ENCODE measurements around the gene LYPD6. TPM values are rescaled to one million over a fixed set of nuclear protein-coding genes. Genes with fewer than 3 reads are reported as not detected.
A peak's percentile ranks its signal among the peaks of the same experiment; 100 is the strongest.

LYPD6 gene
- total and polyA plus RNA-seq, 2 donors: 2.4 to 16.9 TPM

GRCh38 chr2:149463328-149464002 lies 133.1 kb downstream of the LYPD6 start:
- Histone ChIP-seq H3K36me3 (ENCODE audit: insufficient read depth) (no peaks in the 10 kb centered on the region), H3K27ac (ENCODE audit: low read depth) (no peak overlapping the region), H3K4me1 (ENCODE audit: insufficient read depth) (no peaks in the 10 kb centered on the region), H3K4me3 (ENCODE audit: low read depth, low read length) (no peak overlapping the region)
- 40% methylated on average over 2 of the region's 2 CpGs for WGBS
- no peak for DNase-seq (ENCODE audit: extremely low spot score)

- H3K27ac ChIP-seq (ENCODE audit: low read depth): no peak overlapping the region
- no peak overlapping the region for H3K4me3 ChIP-seq (ENCODE audit: low read depth, low read length)
- no peaks in the 10 kb centered on the region for H3K4me1 ChIP-seq (ENCODE audit: insufficient read depth)
- no peaks in the 10 kb centered on the region for H3K36me3 ChIP-seq (ENCODE audit: insufficient read depth)
- 95% methylated on average over 7 of the region's 7 CpGs for WGBS
- no peak for DNase-seq (ENCODE audit: extremely low spot score)
Measured at GRCh38 chr2:149464396-149464795, 134.0 kb downstream of the LYPD6 start.

- H3K27ac ChIP-seq (ENCODE audit: low read depth): no peak overlapping the region
- no peaks in the 10 kb centered on the region for H3K4me1 ChIP-seq (ENCODE audit: insufficient read depth)
- DNase-seq (ENCODE audit: extremely low spot score): no peak
- no peak overlapping the region for H3K4me3 ChIP-seq (ENCODE audit: low read depth, low read length)
- H3K36me3 ChIP-seq (ENCODE audit: insufficient read depth): no peaks in the 10 kb centered on the region
- WGBS: 57% methylated on average over 2 of the region's 2 CpGs
Measured at GRCh38 chr2:149465873-149466272, 135.5 kb downstream of the LYPD6 start.

GRCh38 chr2:149466635-149467034 lies 136.2 kb downstream of the LYPD6 start:
- Histone ChIP-seq H3K36me3 (ENCODE audit: insufficient read depth) (no peaks in the 10 kb centered on the region), H3K27ac (ENCODE audit: low read depth) (no peak overlapping the region), H3K4me1 (ENCODE audit: insufficient read depth) (no peaks in the 10 kb centered on the region), H3K4me3 (ENCODE audit: low read depth, low read length) (no peak overlapping the region)
- DNase-seq (ENCODE audit: extremely low spot score): peak; percentile 75
- WGBS: 9% methylated on average over 3 of the region's 3 CpGs

GRCh38 chr2:149467436-149467835 lies 137.0 kb downstream of the LYPD6 start:
- Histone ChIP-seq H3K4me3 (ENCODE audit: low read depth, low read length) (no peak overlapping the region), H3K27ac (ENCODE audit: low read depth) (no peak overlapping the region), H3K36me3 (ENCODE audit: insufficient read depth) (no peaks in the 10 kb centered on the region), H3K4me1 (ENCODE audit: insufficient read depth) (no peaks in the 10 kb centered on the region)
- 55% methylated on average over 2 of the region's 2 CpGs for WGBS
- no peak for DNase-seq (ENCODE audit: extremely low spot score)

- WGBS: 66% methylated on average over 4 of the region's 4 CpGs
- Histone ChIP-seq H3K36me3 (ENCODE audit: insufficient read depth) (no peaks in the 10 kb centered on the region), H3K4me1 (ENCODE audit: insufficient read depth) (no peaks in the 10 kb centered on the region), H3K27ac (ENCODE audit: low read depth) (no peak overlapping the region), H3K4me3 (ENCODE audit: low read depth, low read length) (no peak overlapping the region)
- no peak for DNase-seq (ENCODE audit: extremely low spot score)
Measured at GRCh38 chr2:149468636-149469035, 138.2 kb downstream of the LYPD6 start.

GRCh38 chr2:149470046-149470445 lies 139.7 kb downstream of the LYPD6 start:
- no peaks in the 10 kb centered on the region for H3K4me1 ChIP-seq (ENCODE audit: insufficient read depth)
- no peak overlapping the region for H3K27ac ChIP-seq (ENCODE audit: low read depth)
- 96% methylated on average over 7 of the region's 7 CpGs for WGBS
- no peak overlapping the region for H3K4me3 ChIP-seq (ENCODE audit: low read depth, low read length)
- H3K36me3 ChIP-seq (ENCODE audit: insufficient read depth): no peaks in the 10 kb centered on the region
- DNase-seq (ENCODE audit: extremely low spot score): no peak

GRCh38 chr2:149472413-149472812 lies 142.0 kb downstream of the LYPD6 start:
- H3K4me1 ChIP-seq (ENCODE audit: insufficient read depth): no peaks in the 10 kb centered on the region
- H3K36me3 ChIP-seq (ENCODE audit: insufficient read depth): no peaks in the 10 kb centered on the region
- no peak overlapping the region for H3K27ac ChIP-seq (ENCODE audit: low read depth)
- H3K4me3 ChIP-seq (ENCODE audit: low read depth, low read length): no peak overlapping the region
- 87% methylated on average over 2 of the region's 2 CpGs for whole genome bisulfite sequencing
- DNase-seq (ENCODE audit: extremely low spot score): no peak

GRCh38 chr2:149473068-149473467 lies 142.7 kb downstream of the LYPD6 start:
- H3K36me3 ChIP-seq (ENCODE audit: insufficient read depth): no peaks in the 10 kb centered on the region
- H3K27ac ChIP-seq (ENCODE audit: low read depth): no peak overlapping the region
- H3K4me3 ChIP-seq (ENCODE audit: low read depth, low read length): no peak overlapping the region
- DNase-seq (ENCODE audit: extremely low spot score): no peak
- 97% methylated on average over 1 of the region's 1 CpG for WGBS
- no peaks in the 10 kb centered on the region for H3K4me1 ChIP-seq (ENCODE audit: insufficient read depth)

- Histone ChIP-seq H3K27ac (ENCODE audit: low read depth) (no peak overlapping the region), H3K4me3 (ENCODE audit: low read depth, low read length) (no peak overlapping the region), H3K36me3 (ENCODE audit: insufficient read depth) (no peaks in the 10 kb centered on the region), H3K4me1 (ENCODE audit: insufficient read depth) (no peaks in the 10 kb centered on the region)
- DNase-seq (ENCODE audit: extremely low spot score): no peak
Measured at GRCh38 chr2:149473521-149473920, 143.1 kb downstream of the LYPD6 start.

GRCh38 chr2:149483004-149483605 lies 152.7 kb downstream of the LYPD6 start:
- H3K27ac ChIP-seq (ENCODE audit: low read depth): no peak overlapping the region
- H3K36me3 ChIP-seq (ENCODE audit: insufficient read depth): no peaks in the 10 kb centered on the region
- 78% methylated on average over 4 of the region's 4 CpGs for WGBS
- H3K4me1 ChIP-seq (ENCODE audit: insufficient read depth): no peaks in the 10 kb centered on the region
- H3K4me3 ChIP-seq (ENCODE audit: low read depth, low read length): no peak overlapping the region
- DNase-seq (ENCODE audit: extremely low spot score): no peak

- no peak for DNase-seq (ENCODE audit: extremely low spot score)
- no peaks in the 10 kb centered on the region for H3K36me3 ChIP-seq (ENCODE audit: insufficient read depth)
- no peak overlapping the region for H3K4me3 ChIP-seq (ENCODE audit: low read depth, low read length)
- no peaks in the 10 kb centered on the region for H3K4me1 ChIP-seq (ENCODE audit: insufficient read depth)
- no peak overlapping the region for H3K27ac ChIP-seq (ENCODE audit: low read depth)
- 74% methylated on average over 3 of the region's 3 CpGs for WGBS
Measured at GRCh38 chr2:149486664-149487063, 156.3 kb downstream of the LYPD6 start.

- H3K27ac ChIP-seq (ENCODE audit: low read depth): no peak overlapping the region
- H3K4me3 ChIP-seq (ENCODE audit: low read depth, low read length): no peak overlapping the region
- H3K4me1 ChIP-seq (ENCODE audit: insufficient read depth): no peaks in the 10 kb centered on the region
- H3K36me3 ChIP-seq (ENCODE audit: insufficient read depth): no peaks in the 10 kb centered on the region
- 75% methylated on average over 1 of the region's 1 CpG for WGBS
- DNase-seq (ENCODE audit: extremely low spot score): no peak
Measured at GRCh38 chr2:149487189-149487588, 156.8 kb downstream of the LYPD6 start.

GRCh38 chr2:149488706-149489440 lies 158.5 kb downstream of the LYPD6 start:
- Histone ChIP-seq H3K27ac (ENCODE audit: low read depth) (no peak overlapping the region), H3K4me1 (ENCODE audit: insufficient read depth) (no peaks in the 10 kb centered on the region), H3K36me3 (ENCODE audit: insufficient read depth) (no peaks in the 10 kb centered on the region), H3K4me3 (ENCODE audit: low read depth, low read length) (no peak overlapping the region)
- WGBS: 68% methylated on average over 10 of the region's 10 CpGs
- no peak for DNase-seq (ENCODE audit: extremely low spot score)
